Measurements from ENCODE around the gene HOXD11. TPM values are rescaled to one million over a fixed set of nuclear protein-coding genes. Genes with fewer than 3 reads are reported as not detected.

The HOXD11 gene
- total RNA-seq, 2 donors from 2014 or later, result not detected

- Histone ChIP-seq H3K27me3 (peaks cover 0 to 75% of the 10 kb centered on the region in 2 donors), H3K27ac (no peak overlapping the region), H3K36me3 (replicated peaks in 1 of 2; ENCODE audit: insufficient read depth in 1 of 2, low read depth in 2 of 2) (no peaks in the 10 kb centered on the region), H3K4me1 (peaks cover 16% of the 10 kb centered on the region), H3K9me3 (no peaks in the 10 kb centered on the region), H3K4me3 (no peak overlapping the region)
- 11 to 14% methylated on average over 15 of the region's 15 CpGs for WGBS, 2 donors
- intact Hi-C loops (cut with DNase I), result no loop called here
- ATAC-seq (no peak), DNase-seq (no peak)
- TF ChIP-seq CTCF (IDR thresholded peaks at IDR 0.05), result no peak
Observed at GRCh38 chr2:176130957-176131847, 24.1 kb downstream of the HOXD11 start.

- Histone ChIP-seq H3K4me3 (no peak overlapping the region), H3K9me3 (no peaks in the 10 kb centered on the region), H3K4me1 (peaks cover 22% of the 10 kb centered on the region), H3K36me3 (replicated peaks in 1 of 2; ENCODE audit: insufficient read depth in 1 of 2, low read depth in 2 of 2) (no peaks in the 10 kb centered on the region), H3K27me3 (peaks cover 0 to 81% of the 10 kb centered on the region in 2 donors), H3K27ac (no peak overlapping the region)
- intact Hi-C loops (cut with DNase I), result no loop called here
- DNase-seq (no peak), ATAC-seq (no peak)
- WGBS, 2 donors, result 5 to 20% methylated on average over 4 of the region's 4 CpGs
- TF ChIP-seq POLR2A (IDR thresholded peaks at IDR 0.05) (no peak), CTCF (IDR thresholded peaks at IDR 0.05) (no peak)
Observed at GRCh38 chr2:176131848-176132158, 24.7 kb downstream of the HOXD11 start.

GRCh38 chr2:176132205-176133171 is 25.4 kb downstream of the HOXD11 start:
- H3K27me3 ChIP-seq, result peaks cover 0 to 84% of the 10 kb centered on the region in 2 donors
- H3K27ac ChIP-seq, result no peak overlapping the region
- H3K36me3 ChIP-seq (replicated peaks in 1 of 2; ENCODE audit: insufficient read depth in 1 of 2, low read depth in 2 of 2), result no peaks in the 10 kb centered on the region
- no peak for DNase-seq
- H3K4me3 ChIP-seq, result no peak overlapping the region
- H3K9me3 ChIP-seq, result no peaks in the 10 kb centered on the region
- peaks cover 25% of the 10 kb centered on the region for H3K4me1 ChIP-seq
- 8 to 15% methylated on average over 33 of the region's 33 CpGs for WGBS, 2 donors
- ATAC-seq, result no peak
- TF ChIP-seq POLR2A (IDR thresholded peaks at IDR 0.05) (no peak), CTCF (IDR thresholded peaks at IDR 0.05) (no peak)
- intact Hi-C loops (cut with DNase I), result no loop called here

GRCh38 chr2:176133389-176133788 is 26.3 kb downstream of the HOXD11 start:
- no peak overlapping the region for H3K27ac ChIP-seq
- no peak overlapping the region for H3K4me3 ChIP-seq
- intact Hi-C loops (cut with DNase I), result no loop called here
- TF ChIP-seq POLR2A (IDR thresholded peaks at IDR 0.05), result no peak
- no peak for TF ChIP-seq CTCF (IDR thresholded peaks at IDR 0.05)
- no peaks in the 10 kb centered on the region for H3K36me3 ChIP-seq (replicated peaks in 1 of 2; ENCODE audit: insufficient read depth in 1 of 2, low read depth in 2 of 2)
- ATAC-seq (no peak), DNase-seq (no peak)
- peaks cover 25% of the 10 kb centered on the region for H3K4me1 ChIP-seq
- H3K9me3 ChIP-seq, result no peaks in the 10 kb centered on the region
- peaks cover 0 to 80% of the 10 kb centered on the region in 2 donors for H3K27me3 ChIP-seq

All from body of pancreas (tissue), 4 donors.